Stimulated activated CD4-positive, alpha-beta T cell treated with anti-CD3 and anti-CD28 coated beads, Interleukin-1b, Interleukin-23, amount 100 ng/mL, for 1 hour (primary cell): ENCODE results near the gene PSMD7.

Experiments used
- DNase-seq, 2 donors: peaks; one replicate each; pipeline ENCODE4 v3.0.0-alpha.2; 2020; ENCODE audit warnings: low read depth in 2 of 2

The PSMD7 gene

DNA sequence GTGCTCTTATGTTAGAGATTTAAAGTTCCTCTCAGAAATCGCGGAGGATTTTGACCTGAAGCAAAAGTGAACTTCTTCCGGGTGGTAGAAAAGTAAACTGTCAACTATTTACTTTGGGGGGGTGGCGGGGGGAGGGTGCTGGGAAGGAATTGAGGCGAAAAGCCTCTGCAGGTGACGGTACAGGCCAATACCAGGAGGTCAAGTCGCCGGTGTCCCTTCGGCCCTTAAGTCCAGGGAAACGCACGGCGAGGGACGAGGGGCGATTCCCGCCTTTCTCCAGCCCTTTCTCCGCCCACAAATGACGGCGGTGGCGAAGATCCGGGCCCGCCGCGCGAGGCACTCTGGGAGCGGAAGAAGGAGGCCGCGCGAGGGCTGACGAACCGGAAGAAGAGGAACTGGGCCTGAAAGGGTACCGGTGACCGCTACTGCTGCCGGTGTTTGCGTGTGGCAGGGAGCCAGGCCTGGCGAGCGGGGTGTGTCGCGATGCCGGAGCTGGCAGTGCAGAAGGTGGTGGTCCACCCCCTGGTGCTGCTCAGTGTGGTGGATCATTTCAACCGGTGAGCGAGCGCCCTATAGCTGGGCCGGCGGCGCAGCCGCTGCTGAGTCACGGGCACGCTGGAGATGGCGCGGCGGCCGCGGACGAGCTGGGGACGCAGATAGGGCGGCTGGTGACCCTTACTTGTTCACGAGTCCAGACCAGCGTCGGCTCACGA, at the start of gene PSMD7:
Gene PSMD7, plus strand, starts transcription at position 383 of the 713 bp plus-strand sequence. Its CDS starts 101 bp downstream, at position 484.
- DNase-seq, result peak; percentile 55 to 66

DNA sequence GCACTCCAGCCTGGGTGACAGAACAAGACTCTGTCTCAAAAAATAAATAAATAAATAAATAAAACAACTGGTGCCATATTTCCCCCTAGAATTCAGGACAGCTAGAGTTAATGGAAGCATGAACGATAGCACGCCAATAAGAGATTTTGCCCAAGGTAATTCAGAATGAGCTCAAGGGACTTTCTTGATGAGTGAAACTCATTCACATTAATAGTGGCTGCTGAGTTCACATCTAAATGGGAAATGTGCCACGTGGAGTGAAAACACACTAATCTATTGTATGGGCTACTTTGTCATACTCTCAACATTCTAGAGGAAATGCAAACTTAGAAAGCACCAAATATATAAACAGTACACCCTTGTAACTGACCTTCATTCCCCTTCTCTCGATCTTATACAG, 47.4 kb upstream of the PSMD7 start:
- no peak for DNase-seq

GRCh38 chr16:74249846-74250245, 46.8 kb upstream of the PSMD7 start:
- no peak for DNase-seq

GRCh38 chr16:74252329-74252728, 44.3 kb upstream of the PSMD7 start:
- no peak for DNase-seq

DNA sequence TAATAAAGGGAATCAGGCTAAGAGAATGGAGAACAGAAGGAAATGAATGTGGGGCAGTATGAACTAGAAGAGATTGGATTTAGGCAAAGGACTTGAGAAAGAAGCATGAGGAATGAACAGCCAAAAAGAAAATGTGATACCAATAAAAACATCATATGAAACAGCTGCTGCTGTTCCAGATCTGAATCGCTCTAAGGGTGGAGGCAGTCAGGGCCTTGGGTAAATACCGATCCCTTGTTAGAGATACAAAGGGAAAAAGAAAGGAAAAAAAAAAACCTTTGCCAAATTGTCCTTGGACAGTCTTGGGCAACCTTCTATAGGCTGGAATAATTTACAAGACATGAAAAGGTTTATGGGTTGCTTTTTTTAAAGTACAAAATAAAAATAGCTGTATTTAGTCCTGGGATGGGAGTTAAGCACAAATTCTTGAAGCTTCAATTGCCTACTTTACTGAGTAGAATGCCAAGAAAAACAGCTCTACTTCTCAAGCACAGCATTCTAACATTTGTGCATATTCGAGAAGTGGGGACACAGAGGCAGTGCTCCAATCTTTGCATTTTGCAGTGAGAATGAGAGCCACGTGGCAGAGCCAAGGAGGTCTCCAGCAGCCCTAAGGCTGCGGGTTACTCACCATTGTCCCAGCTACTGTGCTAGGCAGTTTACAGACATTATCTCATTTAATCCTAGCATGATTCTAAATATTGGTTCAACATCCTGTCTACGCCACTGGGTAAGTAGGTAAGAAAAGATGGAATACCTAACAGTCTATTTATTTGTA, 43.3 kb upstream of the PSMD7 start:
- no peak for DNase-seq

DNA sequence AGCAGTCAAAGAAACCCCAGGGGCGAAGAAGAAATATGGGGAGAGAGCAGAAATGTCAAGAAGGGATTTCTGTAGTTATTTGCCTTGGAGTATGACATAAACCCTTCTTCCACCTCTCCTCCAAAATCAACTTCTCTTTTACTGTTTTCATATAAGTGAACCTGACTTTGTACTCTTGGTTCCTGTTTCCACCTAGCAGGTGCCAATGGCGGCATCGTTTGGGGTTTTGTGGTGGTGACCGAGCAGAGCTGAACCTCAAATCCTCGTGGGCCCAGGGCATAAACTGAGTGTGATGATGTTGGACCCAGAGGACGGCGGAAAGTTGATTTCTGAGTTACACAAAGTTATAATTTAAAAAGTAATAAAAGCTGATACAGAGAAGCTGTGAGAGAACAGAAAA, 39.6 kb upstream of the PSMD7 start:
- DNase-seq, result no peak

DNA sequence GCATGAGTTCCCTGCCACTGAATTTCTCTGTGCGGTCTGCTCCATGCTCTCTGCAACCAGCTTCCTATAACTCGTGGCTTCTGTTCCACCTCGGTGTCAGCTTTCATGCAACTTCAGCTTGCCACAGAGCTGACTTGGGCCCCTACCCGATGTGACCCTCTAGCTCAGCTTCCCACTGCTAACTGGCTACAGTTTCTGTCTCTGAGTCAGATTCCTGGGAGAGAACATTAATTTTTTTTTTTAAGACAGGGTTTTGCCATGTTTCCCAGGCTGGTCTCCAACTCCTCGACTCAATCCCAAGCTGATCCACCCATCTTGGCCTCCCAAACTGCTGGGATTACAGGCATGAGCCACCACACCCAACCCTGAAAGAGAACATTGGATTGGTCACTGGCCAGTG, 35.5 kb upstream of the PSMD7 start:
- no peak for DNase-seq

DNA sequence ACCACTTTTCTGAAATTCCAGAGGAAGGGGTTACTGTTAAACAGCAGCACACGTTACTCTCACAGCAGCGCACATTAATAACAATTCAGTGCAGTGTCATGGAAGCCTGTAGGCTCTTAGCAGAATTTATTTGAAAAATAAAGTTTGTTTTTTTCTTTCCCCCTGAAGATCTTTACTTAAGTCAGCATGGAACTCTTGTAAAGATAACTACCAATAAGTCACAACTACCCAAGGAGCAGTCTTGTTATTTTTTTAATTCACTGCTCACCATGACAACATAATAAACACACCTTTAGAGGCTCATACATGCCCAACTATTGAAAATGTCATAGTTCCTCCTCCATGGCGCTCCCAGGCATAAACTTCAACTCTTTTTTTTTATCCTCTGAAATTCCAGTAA, 31.8 kb upstream of the PSMD7 start:
- DNase-seq, result no peak

DNA sequence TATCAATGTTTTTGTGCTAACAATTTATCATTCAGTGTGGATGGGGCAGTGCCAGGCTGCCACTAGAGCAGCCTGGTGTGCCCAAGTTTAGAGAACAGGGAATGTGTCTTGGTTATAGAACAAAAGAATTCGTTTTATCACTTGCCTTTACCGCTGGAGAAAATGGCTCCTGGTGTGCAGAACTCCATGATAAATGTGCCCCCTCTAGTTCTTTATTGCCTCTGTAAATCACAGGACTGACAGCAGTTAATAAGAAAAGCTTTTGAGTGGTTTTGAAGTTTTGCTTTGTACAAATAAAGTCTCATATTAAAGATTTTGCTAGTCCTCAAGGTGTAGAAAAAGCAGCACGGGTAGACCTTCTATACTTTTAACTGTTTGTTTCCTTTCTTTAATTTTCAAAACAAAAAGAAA, 28.2 kb upstream of the PSMD7 start:
- DNase-seq, result no peak

DNA sequence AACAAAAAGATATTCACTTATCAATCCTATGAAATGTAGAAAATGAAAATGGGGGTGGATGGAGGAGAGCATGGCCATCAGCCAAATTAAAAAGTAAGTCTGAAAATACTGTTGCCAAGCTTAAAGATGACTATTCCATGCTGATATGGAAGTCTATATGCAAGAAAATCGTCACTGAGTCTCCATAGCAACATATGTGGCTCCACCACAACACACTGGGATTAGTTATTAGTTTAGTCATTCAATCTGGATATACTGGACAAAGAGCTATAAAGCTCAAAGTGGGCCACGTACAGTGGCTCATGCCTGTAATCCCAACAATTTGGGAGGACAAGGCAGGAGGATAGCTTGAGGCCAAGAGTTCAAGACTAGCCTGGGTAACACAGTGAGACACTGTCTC, 24.7 kb upstream of the PSMD7 start:
- DNase-seq, result no peak

- no peak for DNase-seq
Measured at GRCh38 chr16:74275031-74275636, 21.5 kb upstream of the PSMD7 start.

- DNase-seq, result no peak
Measured at GRCh38 chr16:74275711-74276110, 20.9 kb upstream of the PSMD7 start.

- DNase-seq, result no peak
Measured at GRCh38 chr16:74277974-74278373, 18.6 kb upstream of the PSMD7 start.

GRCh38 chr16:74279266-74279665, 17.3 kb upstream of the PSMD7 start:
- no peak for DNase-seq

- DNase-seq, result no peak
Measured at GRCh38 chr16:74279805-74280204, 16.8 kb upstream of the PSMD7 start.

DNA sequence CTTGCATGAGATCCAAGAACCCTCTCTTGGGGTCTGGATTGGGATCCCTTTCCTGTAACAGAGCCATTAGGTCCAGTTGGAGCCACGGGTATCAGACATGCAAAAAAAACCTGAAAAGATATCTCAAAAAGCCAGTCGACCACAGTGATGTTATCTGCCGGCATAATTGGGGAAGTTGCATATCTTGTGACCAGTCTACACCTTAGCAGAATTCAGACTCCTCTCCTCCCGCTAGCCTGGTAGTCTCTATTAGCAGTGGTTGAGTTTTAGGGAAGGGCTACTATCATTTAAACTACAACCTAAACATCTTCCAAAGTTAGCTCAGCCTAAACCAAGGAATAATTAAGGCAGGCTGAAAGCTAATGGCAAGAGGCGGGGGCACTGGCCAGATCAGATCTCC, 16.2 kb upstream of the PSMD7 start:
- no peak for DNase-seq

DNA sequence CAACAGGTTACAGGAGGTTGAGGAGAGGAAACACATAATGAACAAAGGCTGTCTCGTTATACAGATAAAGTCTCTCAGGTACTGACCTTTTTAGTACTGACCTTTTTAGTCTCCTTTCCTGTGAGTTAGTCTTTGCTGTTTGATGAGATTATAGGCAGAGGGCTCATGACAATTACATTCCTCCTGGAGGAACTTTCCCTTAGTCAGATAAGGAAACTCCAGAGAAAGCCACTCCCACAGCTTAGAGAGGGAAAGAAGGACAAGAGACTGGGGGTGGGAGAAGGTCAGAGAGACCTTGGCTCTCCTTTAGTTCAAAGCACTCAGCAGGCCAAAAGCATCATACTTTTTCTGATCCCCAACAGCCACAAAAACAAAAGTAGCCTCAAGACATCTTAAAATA, 15.3 kb upstream of the PSMD7 start:
- no peak for DNase-seq

- no peak for DNase-seq
Measured at GRCh38 chr16:74283716-74284115, 12.9 kb upstream of the PSMD7 start.

DNA sequence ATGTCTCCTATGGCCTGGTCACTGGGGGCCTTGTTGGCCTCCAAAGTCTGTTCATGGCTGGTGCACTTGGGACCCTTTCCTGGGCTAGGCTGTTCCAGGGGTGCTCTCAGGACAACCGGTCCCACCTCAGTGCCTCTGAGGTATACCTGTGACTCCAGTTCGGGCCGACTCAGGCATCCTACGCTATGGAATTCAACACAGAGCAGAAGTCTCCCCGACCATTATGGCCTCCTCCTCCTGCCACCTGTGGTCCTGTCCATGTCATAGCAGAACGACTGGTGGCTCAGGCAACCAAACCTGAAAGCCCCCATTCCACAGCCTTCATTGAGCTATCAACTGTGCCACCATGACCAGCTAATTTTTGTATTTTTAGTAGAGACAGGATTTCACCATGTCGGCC, 8.5 kb upstream of the PSMD7 start:
- DNase-seq, result no peak

DNA sequence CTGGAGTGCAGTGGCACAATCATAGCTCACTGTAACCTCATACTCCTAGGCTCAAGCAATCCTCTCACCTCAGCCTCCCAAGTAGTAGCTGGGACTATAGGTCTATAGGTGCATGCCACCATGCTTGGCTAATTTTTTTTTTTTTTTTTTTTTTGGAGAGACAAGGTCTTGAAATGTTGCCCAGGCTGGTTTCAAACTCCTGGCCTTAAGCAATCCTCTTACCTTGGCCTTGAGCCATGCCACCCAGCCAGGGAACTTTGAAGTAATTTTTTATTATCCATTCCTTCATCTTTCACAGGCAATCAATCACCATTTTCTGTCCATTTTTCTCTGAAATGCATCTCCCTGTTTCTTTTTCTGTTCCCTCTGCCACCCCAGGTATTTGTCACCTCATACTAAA, 6.3 kb upstream of the PSMD7 start:
- no peak for DNase-seq

DNA sequence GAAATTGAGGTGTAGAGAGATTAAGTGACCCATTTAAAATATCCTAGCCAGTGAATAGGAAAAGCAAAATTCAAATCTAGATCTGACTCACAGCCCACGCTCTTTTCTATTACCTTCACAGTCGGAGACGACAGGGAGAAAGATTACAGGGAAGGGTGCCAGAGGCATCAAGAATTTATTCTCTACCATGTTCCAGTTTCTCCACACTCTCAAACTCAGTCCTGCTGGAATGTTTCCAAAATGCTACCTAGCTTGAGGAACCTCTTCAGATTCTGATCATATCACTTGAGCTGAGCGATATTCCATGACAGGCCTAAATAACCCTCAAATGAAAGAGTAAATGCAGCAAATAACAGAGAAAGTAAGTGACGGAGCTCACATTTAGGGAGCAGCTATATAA, 5.4 kb upstream of the PSMD7 start:
- no peak for DNase-seq

GRCh38 chr16:74291577-74292208, 4.9 kb upstream of the PSMD7 start:
- no peak for DNase-seq

GRCh38 chr16:74296104-74296431, 546 bp upstream of the PSMD7 start:
- DNase-seq, result no peak
